ENCODE measurements around the gene HES3. TPM values are rescaled to one million over a fixed set of nuclear protein-coding genes. Genes with fewer than 3 reads are reported as not detected.

Gene HES3
- total and polyA plus RNA-seq, 10 of the 15 experiments (the other 5 are each of a cell fraction or from before 2014, with no cell fraction given) = not detected

DNA sequence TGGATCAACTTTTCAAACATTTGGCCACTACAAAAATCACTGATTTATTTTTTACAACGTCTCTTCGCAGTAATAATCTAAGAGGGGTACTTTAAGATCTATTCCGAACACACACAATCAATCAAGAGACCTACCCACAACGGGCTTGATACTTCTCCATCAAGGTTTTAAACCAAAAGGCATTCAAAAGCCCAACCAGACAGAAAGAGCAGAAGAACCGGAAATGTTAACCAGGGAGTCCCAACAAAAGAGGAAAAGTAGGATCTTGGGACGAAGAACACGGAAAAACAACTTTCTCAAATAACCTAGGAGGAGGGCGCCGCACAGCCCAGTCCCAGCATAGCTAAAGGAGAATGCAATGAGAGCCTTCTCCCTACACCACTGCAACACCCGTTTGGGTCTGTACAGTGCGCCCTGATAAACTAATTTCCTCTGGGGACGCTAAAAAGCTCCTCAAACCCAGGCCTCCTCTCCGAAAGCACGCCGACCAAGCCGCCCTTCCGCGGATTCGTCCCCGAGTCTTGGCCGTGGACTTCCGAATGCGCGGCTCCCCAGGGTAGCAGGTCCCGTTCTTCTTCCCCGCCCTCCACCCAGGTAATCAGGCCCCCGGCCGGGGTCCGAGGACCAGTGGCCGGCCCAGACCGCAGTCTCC lies 45.2 kb upstream of the HES3 start (continued):
- TF ChIP-seq, protein P1, sequence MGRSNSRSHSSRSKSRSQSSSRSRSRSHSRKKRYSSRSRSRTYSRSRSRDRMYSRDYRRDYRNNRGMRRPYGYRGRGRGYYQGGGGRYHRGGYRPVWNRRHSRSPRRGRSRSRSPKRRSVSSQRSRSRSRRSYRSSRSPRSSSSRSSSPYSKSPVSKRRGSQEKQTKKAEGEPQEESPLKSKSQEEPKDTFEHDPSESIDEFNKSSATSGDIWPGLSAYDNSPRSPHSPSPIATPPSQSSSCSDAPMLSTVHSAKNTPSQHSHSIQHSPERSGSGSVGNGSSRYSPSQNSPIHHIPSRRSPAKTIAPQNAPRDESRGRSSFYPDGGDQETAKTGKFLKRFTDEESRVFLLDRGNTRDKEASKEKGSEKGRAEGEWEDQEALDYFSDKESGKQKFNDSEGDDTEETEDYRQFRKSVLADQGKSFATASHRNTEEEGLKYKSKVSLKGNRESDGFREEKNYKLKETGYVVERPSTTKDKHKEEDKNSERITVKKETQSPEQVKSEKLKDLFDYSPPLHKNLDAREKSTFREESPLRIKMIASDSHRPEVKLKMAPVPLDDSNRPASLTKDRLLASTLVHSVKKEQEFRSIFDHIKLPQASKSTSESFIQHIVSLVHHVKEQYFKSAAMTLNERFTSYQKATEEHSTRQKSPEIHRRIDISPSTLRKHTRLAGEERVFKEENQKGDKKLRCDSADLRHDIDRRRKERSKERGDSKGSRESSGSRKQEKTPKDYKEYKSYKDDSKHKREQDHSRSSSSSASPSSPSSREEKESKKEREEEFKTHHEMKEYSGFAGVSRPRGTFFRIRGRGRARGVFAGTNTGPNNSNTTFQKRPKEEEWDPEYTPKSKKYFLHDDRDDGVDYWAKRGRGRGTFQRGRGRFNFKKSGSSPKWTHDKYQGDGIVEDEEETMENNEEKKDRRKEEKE (IDR thresholded peaks at IDR 0.05) = no peak
- TF ChIP-seq FOXM1 (IDR thresholded peaks at IDR 0.05; ENCODE audit: low read depth, low read length) (no peak), ESRRA (IDR thresholded peaks at IDR 0.05; ENCODE audit: low read length) (no peak), BMI1 (IDR thresholded peaks at IDR 0.05; ENCODE audit: borderline replicate concordance) (no peak), SREBF1 (IDR thresholded peaks at IDR 0.05; ENCODE audit: low read length) (no peak), SPI1 (IDR thresholded peaks at IDR 0.05; ENCODE audit: borderline replicate concordance, insufficient read depth, low read depth, low read length) (no peak), HCFC1 (IDR thresholded peaks at IDR 0.05; ENCODE audit: low read length) (no peak), ZNF622 (IDR thresholded peaks at IDR 0.05) (no peak), NR2C2 (IDR thresholded peaks at IDR 0.05; ENCODE audit: borderline replicate concordance, control insufficient read depth, insufficient read length, low read depth) (no peak)
- TF ChIP-seq, protein P2, sequence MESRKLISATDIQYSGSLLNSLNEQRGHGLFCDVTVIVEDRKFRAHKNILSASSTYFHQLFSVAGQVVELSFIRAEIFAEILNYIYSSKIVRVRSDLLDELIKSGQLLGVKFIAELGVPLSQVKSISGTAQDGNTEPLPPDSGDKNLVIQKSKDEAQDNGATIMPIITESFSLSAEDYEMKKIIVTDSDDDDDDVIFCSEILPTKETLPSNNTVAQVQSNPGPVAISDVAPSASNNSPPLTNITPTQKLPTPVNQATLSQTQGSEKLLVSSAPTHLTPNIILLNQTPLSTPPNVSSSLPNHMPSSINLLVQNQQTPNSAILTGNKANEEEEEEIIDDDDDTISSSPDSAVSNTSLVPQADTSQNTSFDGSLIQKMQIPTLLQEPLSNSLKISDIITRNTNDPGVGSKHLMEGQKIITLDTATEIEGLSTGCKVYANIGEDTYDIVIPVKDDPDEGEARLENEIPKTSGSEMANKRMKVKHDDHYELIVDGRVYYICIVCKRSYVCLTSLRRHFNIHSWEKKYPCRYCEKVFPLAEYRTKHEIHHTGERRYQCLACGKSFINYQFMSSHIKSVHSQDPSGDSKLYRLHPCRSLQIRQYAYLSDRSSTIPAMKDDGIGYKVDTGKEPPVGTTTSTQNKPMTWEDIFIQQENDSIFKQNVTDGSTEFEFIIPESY (IDR thresholded peaks at IDR 0.05) = no peak

Data from GM12878 (cell line).